ENCODE data around the gene LARP4B. TPM values are rescaled to one million over a fixed set of nuclear protein-coding genes. Genes with fewer than 3 reads are reported as not detected.

LARP4B gene
- total RNA-seq, 1 donor from 2014 or later, result 114 TPM

- H3K27ac Mint-ChIP-seq, result no peak overlapping the region
- H3K27me3 Mint-ChIP-seq, result peaks cover 2% of the 10 kb centered on the region
- TF ChIP-seq, protein P1, sequence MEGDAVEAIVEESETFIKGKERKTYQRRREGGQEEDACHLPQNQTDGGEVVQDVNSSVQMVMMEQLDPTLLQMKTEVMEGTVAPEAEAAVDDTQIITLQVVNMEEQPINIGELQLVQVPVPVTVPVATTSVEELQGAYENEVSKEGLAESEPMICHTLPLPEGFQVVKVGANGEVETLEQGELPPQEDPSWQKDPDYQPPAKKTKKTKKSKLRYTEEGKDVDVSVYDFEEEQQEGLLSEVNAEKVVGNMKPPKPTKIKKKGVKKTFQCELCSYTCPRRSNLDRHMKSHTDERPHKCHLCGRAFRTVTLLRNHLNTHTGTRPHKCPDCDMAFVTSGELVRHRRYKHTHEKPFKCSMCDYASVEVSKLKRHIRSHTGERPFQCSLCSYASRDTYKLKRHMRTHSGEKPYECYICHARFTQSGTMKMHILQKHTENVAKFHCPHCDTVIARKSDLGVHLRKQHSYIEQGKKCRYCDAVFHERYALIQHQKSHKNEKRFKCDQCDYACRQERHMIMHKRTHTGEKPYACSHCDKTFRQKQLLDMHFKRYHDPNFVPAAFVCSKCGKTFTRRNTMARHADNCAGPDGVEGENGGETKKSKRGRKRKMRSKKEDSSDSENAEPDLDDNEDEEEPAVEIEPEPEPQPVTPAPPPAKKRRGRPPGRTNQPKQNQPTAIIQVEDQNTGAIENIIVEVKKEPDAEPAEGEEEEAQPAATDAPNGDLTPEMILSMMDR (IDR thresholded peaks at IDR 0.05; ENCODE audit: unreplicated experiment), result no peak
- peaks cover under 1% of the 10 kb centered on the region for H3K9me3 Mint-ChIP-seq (ENCODE audit: low read depth)
- H3K4me3 Mint-ChIP-seq (ENCODE audit: low read depth), result no peak overlapping the region
- DNase-seq (ENCODE audit: low spot score, unreplicated experiment), result no peak
- peaks cover 10% of the 10 kb centered on the region for H3K36me3 Mint-ChIP-seq (ENCODE audit: insufficient read depth)
- no peaks in the 10 kb centered on the region for H3K4me1 Mint-ChIP-seq (ENCODE audit: low read depth)
These were observed 140.5 kb downstream of the LARP4B start for GRCh38 chr10:790821-791551.

DNA sequence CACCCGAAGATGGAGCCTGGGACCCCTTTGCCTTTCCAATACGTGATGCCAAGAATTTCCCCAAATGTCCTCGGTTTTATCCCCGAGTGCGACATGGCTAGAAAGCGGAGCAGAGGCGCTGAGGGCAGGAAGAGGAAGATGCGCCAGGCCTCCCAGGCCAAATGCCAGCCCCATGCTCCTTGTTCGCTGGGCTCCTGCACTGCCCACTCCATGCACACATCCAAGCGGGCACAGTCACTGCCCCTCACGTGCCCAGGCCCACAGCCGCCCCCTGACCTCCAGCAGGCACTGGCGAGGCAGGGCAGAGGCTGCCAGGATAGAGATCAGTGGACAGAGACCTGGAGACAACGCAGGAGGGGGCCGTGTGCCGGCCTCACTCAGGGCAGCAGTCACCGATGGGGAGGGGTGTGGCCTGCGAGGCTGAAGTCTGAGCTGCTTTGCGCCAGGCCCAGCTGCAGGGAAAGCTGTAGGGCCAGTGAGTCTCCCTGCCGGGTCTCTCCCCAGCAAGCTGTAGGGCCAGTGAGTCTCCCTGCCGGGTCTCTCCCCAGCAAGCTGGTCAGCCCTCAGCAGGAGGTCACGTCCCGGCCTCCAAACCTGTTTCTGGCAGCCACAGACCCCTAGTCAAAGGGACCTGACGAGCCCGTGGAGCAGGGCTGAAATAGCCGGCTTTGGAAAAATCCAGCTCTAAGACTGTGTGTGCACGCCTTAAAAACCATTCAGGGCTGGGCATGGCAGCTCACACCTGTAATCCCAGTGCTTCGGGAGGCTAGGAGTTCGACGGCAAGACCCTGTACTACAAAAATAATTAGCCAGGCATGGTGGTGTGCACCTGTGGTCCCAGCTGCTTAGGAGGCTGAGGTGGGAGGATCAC is 141.4 kb downstream of the LARP4B start:
- no peak for DNase-seq (ENCODE audit: low spot score, unreplicated experiment)
- TF ChIP-seq, protein P1 (IDR thresholded peaks at IDR 0.05; ENCODE audit: unreplicated experiment), result no peak
- H3K36me3 Mint-ChIP-seq (ENCODE audit: insufficient read depth), result peaks cover 4% of the 10 kb centered on the region
- no peak overlapping the region for H3K27ac Mint-ChIP-seq
- no peaks in the 10 kb centered on the region for H3K4me1 Mint-ChIP-seq (ENCODE audit: low read depth)
- no peaks in the 10 kb centered on the region for H3K9me3 Mint-ChIP-seq (ENCODE audit: low read depth)
- H3K4me3 Mint-ChIP-seq (ENCODE audit: low read depth), result no peak overlapping the region
- peaks cover 6% of the 10 kb centered on the region for H3K27me3 Mint-ChIP-seq

DNA sequence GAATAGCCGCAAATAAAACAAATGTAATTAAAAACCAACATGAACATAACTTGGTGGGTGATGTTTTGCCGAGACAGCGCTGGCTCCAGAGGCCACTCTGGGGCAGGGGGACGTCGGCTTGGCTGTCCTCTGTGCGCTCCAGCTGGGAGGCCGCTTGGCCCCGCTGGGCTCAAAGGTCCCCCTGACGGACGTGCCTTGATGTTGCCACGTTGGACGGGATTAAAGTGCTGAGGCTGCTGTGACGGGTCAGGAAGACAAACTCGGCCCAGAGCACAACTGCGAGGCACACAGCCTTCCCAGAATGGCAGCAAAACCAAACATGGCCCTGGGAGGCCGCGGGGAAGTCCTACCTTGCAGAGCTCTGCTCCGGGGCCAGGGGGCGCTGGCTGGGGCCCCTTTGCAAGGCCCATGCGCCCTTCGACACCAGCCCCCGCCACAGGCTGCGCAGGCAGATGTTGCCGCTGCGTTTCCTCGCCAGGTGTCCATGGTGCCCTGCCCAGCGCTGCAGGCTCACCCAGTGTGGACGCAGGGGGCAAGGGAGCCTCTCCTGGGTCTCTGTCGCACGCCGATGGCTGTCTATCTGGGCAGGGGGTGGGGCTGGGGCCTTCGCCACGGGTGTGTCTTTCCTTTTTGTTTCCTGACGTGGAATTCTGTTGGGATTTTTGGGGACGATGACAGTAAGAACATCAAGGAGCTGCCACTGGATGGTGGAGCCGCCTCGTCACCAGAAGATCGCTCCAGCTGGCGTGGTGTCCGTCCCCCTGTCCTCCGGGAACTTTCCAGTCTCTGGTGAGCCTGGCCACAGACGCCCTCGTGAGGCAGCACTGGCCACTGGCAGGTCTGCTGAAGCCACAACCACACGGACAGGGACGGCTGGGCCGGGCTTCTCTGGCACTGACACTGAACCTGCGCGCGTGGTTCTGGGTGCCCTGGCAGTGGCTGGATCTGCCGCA is 142.4 kb downstream of the LARP4B start:
- TF ChIP-seq, protein P1 (IDR thresholded peaks at IDR 0.05; ENCODE audit: unreplicated experiment), result peak; percentile 47
- no peak for DNase-seq (ENCODE audit: low spot score, unreplicated experiment)
- no peaks in the 10 kb centered on the region for H3K36me3 Mint-ChIP-seq (ENCODE audit: insufficient read depth)
- no peaks in the 10 kb centered on the region for H3K9me3 Mint-ChIP-seq (ENCODE audit: low read depth)
- H3K27me3 Mint-ChIP-seq, result peaks cover 6% of the 10 kb centered on the region
- H3K27ac Mint-ChIP-seq, result peak overlapping the region; percentile 63
- H3K4me3 Mint-ChIP-seq (ENCODE audit: low read depth), result peak overlapping the region; percentile 72
- H3K4me1 Mint-ChIP-seq (ENCODE audit: low read depth), result no peaks in the 10 kb centered on the region

DNA sequence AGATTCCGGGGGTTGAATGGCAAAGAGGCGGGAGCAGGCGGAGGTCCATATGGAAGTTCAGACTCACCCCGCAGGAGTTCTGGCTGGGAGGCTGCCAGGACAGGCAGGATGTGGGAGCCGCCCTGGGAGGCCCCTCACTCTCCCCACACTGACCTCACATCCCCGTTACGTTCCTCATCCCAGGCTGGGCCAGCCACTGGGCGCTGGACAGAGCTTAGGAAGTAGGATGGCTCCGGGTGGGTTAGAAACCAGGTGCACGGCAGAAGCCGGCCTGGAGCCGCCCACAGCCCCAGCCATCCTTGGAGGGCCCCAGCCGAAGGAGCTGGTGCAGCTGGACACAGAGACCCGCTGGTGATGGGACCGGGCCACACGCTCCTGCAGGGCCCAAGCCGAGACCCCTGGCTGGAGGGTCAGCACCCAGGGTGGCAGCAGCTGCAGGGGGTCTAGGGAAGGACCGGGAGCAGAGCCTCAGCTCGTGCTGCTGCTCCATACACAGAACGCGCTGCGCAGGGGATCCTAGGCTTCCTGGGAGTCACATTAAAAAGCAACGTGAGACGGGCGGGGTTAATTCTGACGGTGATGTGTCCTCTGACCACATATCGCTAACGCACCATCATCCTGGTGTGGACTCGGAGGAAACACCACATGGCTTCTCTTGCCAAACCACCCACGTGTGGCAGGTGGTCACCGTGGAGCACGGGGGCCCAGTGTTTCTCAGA is 143.4 kb downstream of the LARP4B start:
- DNase-seq (ENCODE audit: low spot score, unreplicated experiment), result no peak
- TF ChIP-seq, protein P1 (IDR thresholded peaks at IDR 0.05; ENCODE audit: unreplicated experiment), result no peak
- no peak overlapping the region for H3K27ac Mint-ChIP-seq
- H3K4me1 Mint-ChIP-seq (ENCODE audit: low read depth), result no peaks in the 10 kb centered on the region
- H3K9me3 Mint-ChIP-seq (ENCODE audit: low read depth), result no peaks in the 10 kb centered on the region
- no peaks in the 10 kb centered on the region for H3K36me3 Mint-ChIP-seq (ENCODE audit: insufficient read depth)
- H3K4me3 Mint-ChIP-seq (ENCODE audit: low read depth), result no peak overlapping the region
- peaks cover 6% of the 10 kb centered on the region for H3K27me3 Mint-ChIP-seq
